Stimulated activated naive CD8-positive, alpha-beta T cell treated with anti-CD3 and anti-CD28 coated beads, Interleukin-15, amount 100 ng/mL, for 72 hours (primary cell): ENCODE measurements around the gene PCGF3.
A peak's percentile ranks its signal among the peaks of the same experiment; 100 is the strongest.
"Not testable (repeated sequence)": the region's sequence is repeated elsewhere in the genome, so short reads cannot be mapped to it uniquely, and the experiment has no call there.

Experiments
- ATAC-seq: fragments of 150-1000 bp; cut with Tn5 transposase; 2 replicates; pipeline ENCODE4 v1.10.0; 2021; ENCODE audit warnings: mild to moderate bottlenecking, moderate library complexity
- DNase-seq, 2 donors: peaks; one replicate each; pipeline ENCODE4 v3.0.0; 2021 to 2022
- H3K27ac Mint-ChIP-seq, 2 donors: one replicate each; pipeline ENCODE4 v1.8.0; 2022; ENCODE audit warnings: mild to moderate bottlenecking in 2 of 2, mixed read lengths in 2 of 2, moderate library complexity in 2 of 2
- H3K27me3 Mint-ChIP-seq: one replicate; pipeline ENCODE4 v1.8.0; 2022; ENCODE audit warnings: mixed read lengths
- H3K4me1 Mint-ChIP-seq: one replicate; pipeline ENCODE4 v1.8.0; 2022; ENCODE audit warnings: mild to moderate bottlenecking, mixed read lengths
- H3K4me3 Mint-ChIP-seq, 2 donors: one replicate each; pipeline ENCODE4 v1.8.0; 2022; ENCODE audit warnings: mild to moderate bottlenecking in 2 of 2, mixed read lengths in 2 of 2, moderate library complexity in 1 of 2
- H3K9me3 Mint-ChIP-seq, 2 donors: one replicate each; pipeline ENCODE4 v1.8.0; 2022; ENCODE audit warnings: mixed read lengths in 2 of 2

PCGF3 gene

GRCh38 chr4:776743-777441 lies 71.3 kb downstream of the PCGF3 start:
- no peaks in the 10 kb centered on the region for H3K9me3 Mint-ChIP-seq
- H3K27me3 Mint-ChIP-seq = no peaks in the 10 kb centered on the region
- peaks cover 75% of the 10 kb centered on the region for H3K4me1 Mint-ChIP-seq
- ATAC-seq (no peak), DNase-seq (no peak)
- H3K4me3 Mint-ChIP-seq = no peak overlapping the region
- H3K27ac Mint-ChIP-seq = no peak overlapping the region

GRCh38 chr4:777520-778262 lies 72.1 kb downstream of the PCGF3 start:
- DNase-seq (no peak), ATAC-seq (no peak)
- no peaks in the 10 kb centered on the region for H3K27me3 Mint-ChIP-seq
- no peaks in the 10 kb centered on the region for H3K9me3 Mint-ChIP-seq
- no peak overlapping the region for H3K27ac Mint-ChIP-seq
- peaks cover 83% of the 10 kb centered on the region for H3K4me1 Mint-ChIP-seq
- H3K4me3 Mint-ChIP-seq = no peak overlapping the region

- peaks cover 18% of the 10 kb centered on the region for H3K27me3 Mint-ChIP-seq
- peaks cover 71% of the 10 kb centered on the region for H3K4me1 Mint-ChIP-seq
- no peak for ATAC-seq
- H3K4me3 Mint-ChIP-seq = peak overlapping the region; percentile 90
- no peaks in the 10 kb centered on the region for H3K9me3 Mint-ChIP-seq
- no peak for DNase-seq
- peak overlapping the region in 1 of 2 donors; percentile 76 for H3K27ac Mint-ChIP-seq
Measured at GRCh38 chr4:779555-779954, 73.9 kb downstream of the PCGF3 start.

- H3K27me3 Mint-ChIP-seq = peaks cover 25% of the 10 kb centered on the region
- H3K4me1 Mint-ChIP-seq = peaks cover 71% of the 10 kb centered on the region
- not testable (repeated sequence) for H3K9me3 Mint-ChIP-seq, DNase-seq, ATAC-seq
- H3K4me3 Mint-ChIP-seq = peak overlapping the region; percentile 90
- H3K27ac Mint-ChIP-seq = peak overlapping the region; percentile 86 to 97
Measured at GRCh38 chr4:780255-780654, 74.6 kb downstream of the PCGF3 start.

- DNase-seq (no peak), ATAC-seq (no peak)
- H3K4me3 Mint-ChIP-seq = peak overlapping the region; percentile 90
- no peaks in the 10 kb centered on the region for H3K9me3 Mint-ChIP-seq
- H3K27me3 Mint-ChIP-seq = peaks cover 32% of the 10 kb centered on the region
- H3K4me1 Mint-ChIP-seq = peaks cover 71% of the 10 kb centered on the region
- peak overlapping the region; percentile 93 to 97 for H3K27ac Mint-ChIP-seq
Measured at GRCh38 chr4:780716-781492, 75.3 kb downstream of the PCGF3 start.

GRCh38 chr4:781493-782216 lies 76.0 kb downstream of the PCGF3 start:
- Mint-ChIP-seq H3K27ac (peak overlapping the region; percentile 93 to 97), H3K4me1 (peaks cover 65% of the 10 kb centered on the region), H3K9me3 (no peaks in the 10 kb centered on the region), H3K27me3 (peaks cover 34% of the 10 kb centered on the region), H3K4me3 (peak overlapping the region; percentile 90)
- DNase-seq (peak; percentile 99), ATAC-seq (peak; percentile 97)

- DNase-seq = no peak
- Mint-ChIP-seq H3K9me3 (no peaks in the 10 kb centered on the region), H3K4me3 (peak overlapping the region; percentile 58 to 70), H3K4me1 (peaks cover 52% of the 10 kb centered on the region), H3K27ac (peak overlapping the region in 1 of 2 donors; percentile 92), H3K27me3 (peaks cover 53% of the 10 kb centered on the region)
- no peak for ATAC-seq
Measured at GRCh38 chr4:784401-785331, 79.0 kb downstream of the PCGF3 start.

- H3K9me3 Mint-ChIP-seq = no peaks in the 10 kb centered on the region
- ATAC-seq = no peak
- no peak for DNase-seq
- H3K4me1 Mint-ChIP-seq = peaks cover 43% of the 10 kb centered on the region
- peaks cover 57% of the 10 kb centered on the region for H3K27me3 Mint-ChIP-seq
- no peak overlapping the region for H3K27ac Mint-ChIP-seq
- peak overlapping the region; percentile 46 to 70 for H3K4me3 Mint-ChIP-seq
Measured at GRCh38 chr4:785332-786073, 79.9 kb downstream of the PCGF3 start.

- H3K9me3 Mint-ChIP-seq = no peaks in the 10 kb centered on the region
- peaks cover 64% of the 10 kb centered on the region for H3K27me3 Mint-ChIP-seq
- H3K27ac Mint-ChIP-seq = no peak overlapping the region
- peak overlapping the region in 1 of 2 donors; percentile 37 for H3K4me3 Mint-ChIP-seq
- peaks cover 39% of the 10 kb centered on the region for H3K4me1 Mint-ChIP-seq
- DNase-seq (no peak), ATAC-seq (no peak)
Measured at GRCh38 chr4:786074-786741, 80.6 kb downstream of the PCGF3 start.

- peaks cover 39% of the 10 kb centered on the region for H3K4me1 Mint-ChIP-seq
- H3K4me3 Mint-ChIP-seq = no peak overlapping the region
Measured at GRCh38 chr4:786861-787300, 81.2 kb downstream of the PCGF3 start.

GRCh38 chr4:787561-787981 lies 81.9 kb downstream of the PCGF3 start:
- peak overlapping the region in 1 of 2 donors; percentile 11 for H3K4me3 Mint-ChIP-seq
- ATAC-seq (no peak), DNase-seq (no peak)
- no peaks in the 10 kb centered on the region for H3K9me3 Mint-ChIP-seq
- H3K27me3 Mint-ChIP-seq = peaks cover 70% of the 10 kb centered on the region
- H3K4me1 Mint-ChIP-seq = peaks cover 35% of the 10 kb centered on the region
- no peak overlapping the region for H3K27ac Mint-ChIP-seq

More at GRCh38 chr4:786861-787300, 81.2 kb downstream of the PCGF3 start:
- ATAC-seq (no peak), DNase-seq (no peak)
- no peak overlapping the region for H3K27ac Mint-ChIP-seq
- H3K9me3 Mint-ChIP-seq = no peaks in the 10 kb centered on the region
- peaks cover 67% of the 10 kb centered on the region for H3K27me3 Mint-ChIP-seq

GRCh38 chr4:788006-788635 lies 82.5 kb downstream of the PCGF3 start:
- H3K9me3 Mint-ChIP-seq = no peaks in the 10 kb centered on the region
- no peak for DNase-seq
- H3K4me1 Mint-ChIP-seq = peaks cover 39% of the 10 kb centered on the region
- no peak overlapping the region for H3K27ac Mint-ChIP-seq
- H3K27me3 Mint-ChIP-seq = peaks cover 71% of the 10 kb centered on the region
- ATAC-seq = no peak
- H3K4me3 Mint-ChIP-seq = no peak overlapping the region
